NCI-H187 treated with DMSO at 0.1 percent for 48 hours (cell line): ENCODE results near the gene ZNHIT1.

ENCODE experiments used
- DNase-seq: peaks from one replicate; lab custom pipeline; 2025; lab: John Stamatoyannopoulos, UW

ZNHIT1 gene

GRCh38 chr7:101217388-101218235 lies at the start of gene ZNHIT1, which contains the start of gene PLOD3:
Gene ZNHIT1 (plus strand): TSS chr7:101218165. CDS start chr7:101218196, 31 bp downstream.
Gene PLOD3 (minus strand): TSS chr7:101217581. CDS start chr7:101217274, 307 bp downstream.
- DNase-seq, result peak; percentile 97

- no peak for DNase-seq
Measured at GRCh38 chr7:101168412-101169049, 49.4 kb upstream of the ZNHIT1 start.

GRCh38 chr7:101169110-101169837 lies 48.7 kb upstream of the ZNHIT1 start:
- no peak for DNase-seq

- DNase-seq, result no peak
Measured at GRCh38 chr7:101169838-101170551, 48.0 kb upstream of the ZNHIT1 start.

GRCh38 chr7:101170617-101171441 lies 47.1 kb upstream of the ZNHIT1 start:
- DNase-seq, result no peak

GRCh38 chr7:101171442-101171837 lies 46.5 kb upstream of the ZNHIT1 start:
- DNase-seq, result no peak

GRCh38 chr7:101172005-101172853 lies 45.7 kb upstream of the ZNHIT1 start:
- peak; percentile 40 for DNase-seq

GRCh38 chr7:101172854-101173751 lies 44.9 kb upstream of the ZNHIT1 start:
- DNase-seq, result no peak

- no peak for DNase-seq
Measured at GRCh38 chr7:101173752-101174244, 44.2 kb upstream of the ZNHIT1 start.

GRCh38 chr7:101174322-101174854 lies 43.6 kb upstream of the ZNHIT1 start:
- no peak for DNase-seq

GRCh38 chr7:101175664-101176063 lies 42.3 kb upstream of the ZNHIT1 start:
- no peak for DNase-seq

- DNase-seq, result no peak
Measured at GRCh38 chr7:101177644-101178043, 40.3 kb upstream of the ZNHIT1 start.

GRCh38 chr7:101179117-101179516 lies 38.8 kb upstream of the ZNHIT1 start:
- peak; percentile 68 for DNase-seq

- no peak for DNase-seq
Measured at GRCh38 chr7:101179713-101180112, 38.3 kb upstream of the ZNHIT1 start.

GRCh38 chr7:101180130-101180755 lies 37.7 kb upstream of the ZNHIT1 start, which contains the start of gene NAT16:
Gene NAT16 (minus strand): TSS chr7:101180293. CDS start chr7:101174807, 5,486 bp downstream.
- DNase-seq, result no peak

- DNase-seq, result no peak
Measured at GRCh38 chr7:101185258-101185839, 32.6 kb upstream of the ZNHIT1 start.

GRCh38 chr7:101186194-101186593 lies 31.8 kb upstream of the ZNHIT1 start:
- DNase-seq, result no peak
